Panc1 (cell line): ENCODE measurements around the gene PPFIA1.

Experiments used
- POLR2AphosphoS5 ChIP-seq: IDR thresholded peaks from 2 replicates; pipeline ENCODE4 v1.6.1; 2012; ENCODE audit warnings: mild to moderate bottlenecking, low read depth, low read length, moderate library complexity
- TF ChIP-seq, protein P1 (sequence below): fragments of 450-650 bp; IDR thresholded peaks from 2 replicates; pipeline ENCODE4 v1.5.1; 2017; ENCODE audit warnings: mild to moderate bottlenecking

DNA sequence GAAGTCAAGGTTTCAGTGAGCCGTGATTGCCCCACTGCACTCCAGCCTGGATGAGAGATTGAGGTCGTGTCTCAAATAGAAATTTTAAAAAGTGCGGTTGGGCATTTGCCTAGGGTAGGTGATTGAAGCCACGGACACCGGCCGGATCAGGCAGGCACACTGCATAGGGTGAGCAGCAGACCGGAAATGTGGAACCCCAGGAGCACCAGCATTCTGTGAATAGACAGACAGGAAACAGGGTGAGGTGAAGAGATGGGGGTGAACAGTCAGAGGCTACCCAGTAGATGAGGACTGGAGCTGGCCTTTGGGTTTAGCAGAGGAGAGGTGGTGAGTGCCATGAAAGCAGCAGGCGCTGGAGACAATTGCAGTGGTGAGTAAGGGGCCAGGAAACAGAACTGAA lies 43.5 kb downstream of the PPFIA1 start:
- TF ChIP-seq POLR2AphosphoS5 = no peak
- TF ChIP-seq, protein P1, sequence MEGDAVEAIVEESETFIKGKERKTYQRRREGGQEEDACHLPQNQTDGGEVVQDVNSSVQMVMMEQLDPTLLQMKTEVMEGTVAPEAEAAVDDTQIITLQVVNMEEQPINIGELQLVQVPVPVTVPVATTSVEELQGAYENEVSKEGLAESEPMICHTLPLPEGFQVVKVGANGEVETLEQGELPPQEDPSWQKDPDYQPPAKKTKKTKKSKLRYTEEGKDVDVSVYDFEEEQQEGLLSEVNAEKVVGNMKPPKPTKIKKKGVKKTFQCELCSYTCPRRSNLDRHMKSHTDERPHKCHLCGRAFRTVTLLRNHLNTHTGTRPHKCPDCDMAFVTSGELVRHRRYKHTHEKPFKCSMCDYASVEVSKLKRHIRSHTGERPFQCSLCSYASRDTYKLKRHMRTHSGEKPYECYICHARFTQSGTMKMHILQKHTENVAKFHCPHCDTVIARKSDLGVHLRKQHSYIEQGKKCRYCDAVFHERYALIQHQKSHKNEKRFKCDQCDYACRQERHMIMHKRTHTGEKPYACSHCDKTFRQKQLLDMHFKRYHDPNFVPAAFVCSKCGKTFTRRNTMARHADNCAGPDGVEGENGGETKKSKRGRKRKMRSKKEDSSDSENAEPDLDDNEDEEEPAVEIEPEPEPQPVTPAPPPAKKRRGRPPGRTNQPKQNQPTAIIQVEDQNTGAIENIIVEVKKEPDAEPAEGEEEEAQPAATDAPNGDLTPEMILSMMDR = no peak
